ENCODE data around the gene ITGB3.

Gene ITGB3

GRCh38 chr17:47323382-47324223 lies 70.0 kb downstream of the ITGB3 start, which contains the start of gene EFCAB13:
TSS of gene EFCAB13 (plus strand) at chr17:47323955. CDS start at chr17:47328354, 4,399 bp downstream.
- TF ChIP-seq PAX5 (IDR thresholded peaks at IDR 0.05; ENCODE audit: insufficient read depth, low read length, severe bottlenecking): no peak
- TF ChIP-seq POLR2AphosphoS5 (IDR thresholded peaks at IDR 0.05; ENCODE audit: low read depth, low read length): peak; percentile 71; the same call in 1 of the 2 replicates
- peak; percentile 68 for TF ChIP-seq TAF1 (IDR thresholded peaks at IDR 0.05; ENCODE audit: low read depth, low read length)
- TF ChIP-seq POU2F2 (IDR thresholded peaks at IDR 0.05; ENCODE audit: low read depth, low read length): no peak; the same call in none of the 2 replicates
- DNase-seq (ENCODE audit: insufficient read length, low spot score) (peak; percentile 60), FAIRE-seq (peak; percentile 94)

- FAIRE-seq (no peak), DNase-seq (ENCODE audit: insufficient read length, low spot score) (peak; percentile 29)
- TF ChIP-seq PAX5 (IDR thresholded peaks at IDR 0.05; ENCODE audit: insufficient read depth, low read length, severe bottlenecking) (peak; percentile 70), POLR2AphosphoS5 (IDR thresholded peaks at IDR 0.05; ENCODE audit: low read depth, low read length) (peak; percentile 44; the same call in 1 of the 2 replicates), TAF1 (IDR thresholded peaks at IDR 0.05; ENCODE audit: low read depth, low read length) (peak; percentile 1; the same call in 1 of the 2 replicates), POU2F2 (IDR thresholded peaks at IDR 0.05; ENCODE audit: low read depth, low read length) (no peak; the same call in none of the 2 replicates), SPI1 (IDR thresholded peaks at IDR 0.05; ENCODE audit: low read depth, low read length) (peak; percentile 61), POLR2A (IDR thresholded peaks at IDR 0.05; ENCODE audit: low read depth, low read length) (peak; percentile 74)
Measured at GRCh38 chr17:47324224-47325020, 70.8 kb downstream of the ITGB3 start.

- FAIRE-seq (no peak), DNase-seq (ENCODE audit: insufficient read length, low spot score) (no peak)
- no peak for TF ChIP-seq TAF1 (IDR thresholded peaks at IDR 0.05; ENCODE audit: low read depth, low read length)
- TF ChIP-seq POU2F2 (IDR thresholded peaks at IDR 0.05; ENCODE audit: low read depth, low read length): no peak
- TF ChIP-seq POLR2A (IDR thresholded peaks at IDR 0.05; ENCODE audit: low read depth, low read length): no peak
- no peak for TF ChIP-seq PAX5 (IDR thresholded peaks at IDR 0.05; ENCODE audit: insufficient read depth, low read length, severe bottlenecking)
- no peak for TF ChIP-seq SPI1 (IDR thresholded peaks at IDR 0.05; ENCODE audit: low read depth, low read length)
- TF ChIP-seq POLR2AphosphoS5 (IDR thresholded peaks at IDR 0.05; ENCODE audit: low read depth, low read length): no peak
Measured at GRCh38 chr17:47325176-47325575, 71.5 kb downstream of the ITGB3 start.

GRCh38 chr17:47330548-47330947 lies 76.9 kb downstream of the ITGB3 start:
- no peak for DNase-seq (ENCODE audit: insufficient read length, low spot score)
- TF ChIP-seq PAX5 (IDR thresholded peaks at IDR 0.05; ENCODE audit: insufficient read depth, low read length, severe bottlenecking) (no peak), POLR2A (IDR thresholded peaks at IDR 0.05; ENCODE audit: low read depth, low read length) (no peak), SPI1 (IDR thresholded peaks at IDR 0.05; ENCODE audit: low read depth, low read length) (no peak), TAF1 (IDR thresholded peaks at IDR 0.05; ENCODE audit: low read depth, low read length) (no peak), POU2F2 (IDR thresholded peaks at IDR 0.05; ENCODE audit: low read depth, low read length) (no peak), POLR2AphosphoS5 (IDR thresholded peaks at IDR 0.05; ENCODE audit: low read depth, low read length) (no peak)
- no peak for FAIRE-seq

GRCh38 chr17:47332287-47332686 lies 78.7 kb downstream of the ITGB3 start:
- TF ChIP-seq TAF1 (IDR thresholded peaks at IDR 0.05; ENCODE audit: low read depth, low read length): no peak
- no peak for TF ChIP-seq SPI1 (IDR thresholded peaks at IDR 0.05; ENCODE audit: low read depth, low read length)
- no peak for TF ChIP-seq POLR2A (IDR thresholded peaks at IDR 0.05; ENCODE audit: low read depth, low read length)
- no peak for TF ChIP-seq POU2F2 (IDR thresholded peaks at IDR 0.05; ENCODE audit: low read depth, low read length)
- TF ChIP-seq PAX5 (IDR thresholded peaks at IDR 0.05; ENCODE audit: insufficient read depth, low read length, severe bottlenecking): no peak
- no peak for TF ChIP-seq POLR2AphosphoS5 (IDR thresholded peaks at IDR 0.05; ENCODE audit: low read depth, low read length)
- no peak for DNase-seq (ENCODE audit: insufficient read length, low spot score)
- no peak for FAIRE-seq

- no peak for TF ChIP-seq POLR2A (IDR thresholded peaks at IDR 0.05; ENCODE audit: low read depth, low read length)
- no peak for TF ChIP-seq POLR2AphosphoS5 (IDR thresholded peaks at IDR 0.05; ENCODE audit: low read depth, low read length)
- TF ChIP-seq PAX5 (IDR thresholded peaks at IDR 0.05; ENCODE audit: insufficient read depth, low read length, severe bottlenecking): no peak
- no peak for TF ChIP-seq TAF1 (IDR thresholded peaks at IDR 0.05; ENCODE audit: low read depth, low read length)
- no peak for TF ChIP-seq POU2F2 (IDR thresholded peaks at IDR 0.05; ENCODE audit: low read depth, low read length)
- no peak for TF ChIP-seq SPI1 (IDR thresholded peaks at IDR 0.05; ENCODE audit: low read depth, low read length)
- DNase-seq (ENCODE audit: insufficient read length, low spot score): no peak
- FAIRE-seq: no peak
Measured at GRCh38 chr17:47335101-47335936, 81.7 kb downstream of the ITGB3 start.

GRCh38 chr17:47338026-47338425 lies 84.4 kb downstream of the ITGB3 start:
- DNase-seq (ENCODE audit: insufficient read length, low spot score): no peak
- FAIRE-seq: no peak

GRCh38 chr17:47352848-47353247 lies 99.2 kb downstream of the ITGB3 start:
- DNase-seq (ENCODE audit: insufficient read length, low spot score) (no peak), FAIRE-seq (no peak)
- TF ChIP-seq SPI1 (IDR thresholded peaks at IDR 0.05; ENCODE audit: low read depth, low read length): peak; percentile 47; the same call in 1 of the 2 replicates
- no peak for TF ChIP-seq POLR2AphosphoS5 (IDR thresholded peaks at IDR 0.05; ENCODE audit: low read depth, low read length)

More at GRCh38 chr17:47338026-47338425, 84.4 kb downstream of the ITGB3 start:
- TF ChIP-seq TAF1 (IDR thresholded peaks at IDR 0.05; ENCODE audit: low read depth, low read length): no peak
- TF ChIP-seq POLR2AphosphoS5 (IDR thresholded peaks at IDR 0.05; ENCODE audit: low read depth, low read length): no peak
- TF ChIP-seq POLR2A (IDR thresholded peaks at IDR 0.05; ENCODE audit: low read depth, low read length): no peak
- no peak for TF ChIP-seq POU2F2 (IDR thresholded peaks at IDR 0.05; ENCODE audit: low read depth, low read length)
- TF ChIP-seq PAX5 (IDR thresholded peaks at IDR 0.05; ENCODE audit: insufficient read depth, low read length, severe bottlenecking): no peak

All from GM12891 (cell line).